GM18502 (cell line): Measurements from ENCODE around the gene RASAL2.
A peak's percentile ranks its signal among the peaks of the same experiment; 100 is the strongest.
"Not testable (repeated sequence)": the region's sequence is repeated elsewhere in the genome, so short reads cannot be mapped to it uniquely, and the experiment has no call there.

ENCODE experiments used
- ATAC-seq: cut with Tn5 transposase; IDR thresholded peaks from one replicate; pipeline ENCODE4 v1.9.1; 2021; ENCODE audit warnings: mild to moderate bottlenecking; ENCODE audit not compliant: unreplicated experiment, poor library complexity

The RASAL2 gene

DNA sequence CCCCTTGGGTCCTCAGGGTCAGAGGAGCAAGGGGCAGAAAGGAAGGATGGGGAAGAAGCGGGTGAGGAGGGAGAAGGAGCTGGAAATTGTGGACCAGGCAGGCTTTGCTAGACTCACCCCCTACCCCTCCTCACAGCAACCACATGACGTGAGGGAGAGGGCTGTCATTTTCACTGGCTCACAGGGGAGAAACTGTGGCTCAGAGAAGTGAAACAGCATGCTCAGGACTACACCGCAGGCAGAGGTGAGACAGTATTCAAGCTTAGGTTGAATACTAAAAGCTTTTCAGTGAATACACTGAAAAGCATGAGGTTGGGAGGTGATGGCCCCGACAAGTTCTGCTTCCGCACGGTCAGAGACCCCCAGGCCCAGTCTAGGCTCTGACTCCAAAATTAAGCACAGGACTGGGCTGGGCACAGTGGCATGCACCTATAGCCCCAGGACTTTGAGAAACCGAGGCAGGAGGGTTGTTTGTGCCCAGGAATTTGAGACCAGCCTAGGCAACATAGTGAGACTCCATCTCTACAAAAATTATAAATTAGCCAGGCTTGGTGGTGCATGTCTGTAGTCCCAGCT is 404.1 kb downstream of the RASAL2 start:
- ATAC-seq = no peak

DNA sequence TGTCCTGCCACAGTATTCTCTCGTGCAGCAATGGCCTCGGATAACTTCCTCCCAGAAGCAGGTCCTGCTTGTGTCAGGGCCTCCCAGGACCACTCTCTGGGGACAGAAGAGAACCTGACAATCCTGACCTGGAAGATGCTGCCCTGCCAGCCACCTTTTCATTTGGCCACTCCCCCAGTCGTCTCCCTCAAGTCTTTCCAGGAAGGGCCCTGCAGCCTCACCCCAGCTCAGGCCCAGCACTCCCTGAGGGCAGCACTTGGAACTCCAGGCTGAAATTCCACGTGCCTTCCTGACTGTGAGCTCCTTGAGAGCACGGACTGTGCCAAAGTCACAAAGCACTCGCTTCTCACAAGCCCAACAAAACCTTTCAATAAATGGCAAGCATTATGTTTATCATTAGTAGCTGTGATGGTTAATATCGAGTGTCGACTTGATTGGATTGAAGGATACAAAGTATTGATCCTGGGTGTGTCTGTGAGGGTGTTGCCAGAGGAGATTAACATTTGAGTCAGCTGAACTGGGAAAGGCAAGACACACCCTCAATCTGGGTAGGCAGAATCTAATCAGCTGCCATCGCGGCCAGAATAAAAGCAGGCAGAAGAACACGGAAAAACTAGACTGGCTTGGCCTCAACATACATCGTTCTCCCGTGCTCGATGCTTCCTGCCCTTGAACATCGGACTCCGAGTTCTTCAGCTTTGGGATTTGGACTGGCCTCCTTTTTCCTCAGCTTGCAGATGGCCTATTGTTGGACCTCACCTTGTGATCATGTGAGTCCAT is 405.2 kb downstream of the RASAL2 start:
- ATAC-seq = no peak

DNA sequence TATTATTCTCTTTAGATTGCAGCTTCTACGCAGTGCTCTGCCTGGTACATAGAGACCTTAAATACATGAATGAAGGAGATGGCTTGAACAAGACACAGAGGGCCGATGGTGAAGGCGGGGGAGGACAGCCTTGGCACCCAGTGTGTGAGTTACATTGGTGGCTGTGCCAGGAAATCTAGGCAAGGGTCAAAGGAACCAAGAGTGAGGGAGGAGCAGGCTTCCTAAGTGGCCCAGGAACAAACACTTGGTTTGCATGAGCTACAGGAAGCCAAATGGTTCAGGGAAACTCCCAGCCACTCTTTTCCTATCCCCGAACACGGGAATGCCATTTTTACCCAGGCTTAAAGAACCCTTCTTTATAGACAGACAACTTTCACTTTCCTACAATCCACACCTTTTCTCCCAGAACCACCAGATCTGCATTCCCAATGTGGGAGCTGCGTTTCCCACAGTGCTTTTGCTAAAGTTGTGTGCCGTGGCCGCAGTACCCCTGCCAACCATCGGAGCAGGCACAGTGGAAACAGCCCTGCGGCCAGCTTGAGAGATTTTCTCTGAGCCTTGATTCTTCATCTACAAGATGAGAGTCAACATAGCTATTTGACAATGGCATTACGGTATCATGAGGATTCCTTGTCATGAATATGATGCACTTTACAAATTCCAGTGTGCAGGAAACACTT is 406.3 kb downstream of the RASAL2 start:
- no peak for ATAC-seq

DNA sequence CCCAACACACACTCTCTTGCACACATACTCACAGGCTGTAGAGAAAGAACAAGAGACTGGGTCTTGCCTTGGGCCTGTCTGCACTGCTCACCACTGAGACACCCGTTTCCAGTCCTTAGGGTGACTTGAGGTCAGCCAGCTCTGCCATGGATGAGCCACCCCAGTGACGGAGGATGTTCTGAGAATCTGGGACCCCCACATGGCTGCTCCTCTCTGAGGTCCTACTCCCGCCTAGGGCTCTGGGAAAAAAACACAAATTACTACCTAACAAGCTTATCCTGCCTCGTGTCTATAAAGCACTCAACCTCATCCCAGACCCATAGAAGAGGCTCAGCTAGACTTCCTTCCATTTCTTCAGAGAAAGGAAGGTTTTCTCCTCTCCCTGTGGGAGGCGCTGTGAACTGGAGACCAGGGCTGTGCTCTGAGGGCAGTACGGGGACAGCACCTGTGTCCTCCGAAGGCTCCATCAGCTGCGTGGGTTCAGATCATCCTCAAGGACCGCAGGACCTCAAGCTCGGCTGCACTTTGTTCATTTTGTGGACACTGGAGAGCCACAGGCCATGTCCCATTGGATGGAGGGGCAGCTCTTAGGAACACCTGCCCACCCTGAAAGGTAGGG is 407.1 kb downstream of the RASAL2 start:
- peak; percentile 12 for ATAC-seq

DNA sequence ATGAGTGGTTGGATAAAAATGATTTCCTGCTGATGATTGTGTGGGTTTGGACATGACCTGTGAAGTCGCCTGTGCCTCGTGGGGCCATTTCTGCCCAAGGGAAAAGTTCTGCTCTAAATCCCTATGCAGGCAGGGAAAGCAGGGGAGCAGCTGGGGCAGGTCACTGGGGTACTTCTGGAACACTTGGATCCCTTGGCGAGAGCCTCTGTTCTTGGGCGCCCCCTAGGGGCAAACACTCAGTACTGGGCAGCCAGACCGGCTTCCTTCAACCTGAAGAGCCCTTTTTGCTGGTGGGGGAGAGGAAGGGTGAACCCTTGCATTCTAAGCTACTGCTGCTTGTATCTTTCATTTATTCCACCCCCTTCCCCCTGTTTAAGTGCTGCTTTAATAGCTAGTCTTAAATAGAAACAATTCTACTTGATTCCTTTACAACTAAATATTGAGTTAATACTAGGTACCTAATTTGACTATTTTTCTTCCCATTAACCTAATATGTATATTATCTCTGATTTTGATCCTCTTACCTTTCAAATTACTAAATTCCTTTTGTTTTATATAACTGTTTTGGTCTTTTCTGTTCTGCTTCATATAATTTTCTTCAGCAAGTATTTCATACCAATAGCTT is 407.9 kb downstream of the RASAL2 start:
- peak; percentile 81 for ATAC-seq

DNA sequence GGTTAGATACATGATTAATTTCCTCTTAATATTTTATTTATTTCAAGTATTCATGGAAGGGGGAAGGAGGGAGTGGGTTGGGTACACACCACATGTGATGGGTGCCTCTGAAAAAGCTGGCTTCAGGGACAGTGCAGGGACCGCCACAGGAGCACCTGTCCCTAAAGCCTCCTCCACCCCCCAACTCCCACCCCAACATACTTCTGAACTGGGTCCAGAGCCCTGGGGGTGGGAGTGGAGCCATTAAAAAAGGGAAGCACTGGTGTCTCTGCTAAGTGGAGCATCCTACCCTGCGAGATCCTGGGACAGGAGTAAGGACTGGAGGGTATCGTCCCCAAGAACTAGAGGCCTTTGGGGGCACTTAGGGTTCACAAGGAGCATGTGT is 408.4 kb downstream of the RASAL2 start:
- ATAC-seq = no peak

DNA sequence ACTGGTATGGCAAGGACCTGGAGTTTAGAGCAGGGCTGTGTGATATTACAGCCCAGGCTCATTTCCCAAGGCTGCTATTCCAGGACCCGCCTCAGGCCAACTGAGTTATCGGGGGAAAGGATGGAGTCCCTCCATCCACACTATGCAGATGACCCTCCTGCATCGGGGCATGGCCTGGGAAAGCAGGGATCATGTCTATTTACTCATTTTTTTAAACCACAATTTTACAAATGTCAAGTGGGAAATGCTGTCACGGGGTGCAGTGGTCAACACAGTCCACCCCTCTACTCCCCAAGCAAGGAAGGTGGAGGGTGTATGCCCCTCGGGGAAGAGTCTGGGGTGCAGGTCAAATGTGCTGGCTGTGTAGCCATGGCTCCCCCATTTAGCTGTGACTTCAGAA is 409.0 kb downstream of the RASAL2 start:
- no peak for ATAC-seq

DNA sequence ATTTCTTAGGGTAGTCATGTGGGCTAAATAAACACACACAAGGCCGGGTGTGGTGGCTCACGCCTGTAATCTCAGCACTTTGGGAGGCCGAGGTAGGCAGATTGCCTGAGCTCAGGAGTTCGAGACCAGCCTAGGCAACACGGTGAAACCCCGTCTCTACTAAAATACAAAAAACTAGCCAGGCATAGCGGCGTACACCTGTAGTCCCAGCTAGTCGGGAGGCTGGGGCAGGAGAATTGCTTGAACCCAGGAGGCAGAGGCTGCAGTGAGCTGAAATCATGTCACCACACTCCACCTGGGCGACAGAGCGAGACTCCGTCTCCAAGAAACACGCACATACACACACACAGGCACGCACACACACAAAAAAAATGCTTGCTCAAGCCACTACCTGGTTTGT is 409.4 kb downstream of the RASAL2 start:
- ATAC-seq = not testable (repeated sequence)

DNA sequence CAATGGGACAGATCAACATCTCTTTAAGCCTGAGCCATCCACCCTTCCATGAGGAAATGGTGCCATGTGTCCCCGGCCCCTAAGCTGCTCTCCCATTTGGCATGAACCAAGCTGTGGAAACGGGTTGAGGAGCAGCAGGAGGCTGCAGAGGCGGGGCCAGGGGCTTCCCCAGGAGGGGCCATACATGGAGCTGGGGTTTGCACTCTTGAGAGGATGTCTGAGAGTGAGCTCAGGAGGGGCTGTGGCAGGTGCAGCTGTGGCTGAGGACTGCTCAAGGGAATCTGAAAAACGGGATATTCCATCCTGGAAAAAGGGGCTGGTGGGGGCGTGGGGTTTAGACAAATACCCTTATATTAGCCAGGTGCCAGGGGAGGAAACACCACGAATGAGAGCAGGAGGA is 409.9 kb downstream of the RASAL2 start:
- no peak for ATAC-seq

DNA sequence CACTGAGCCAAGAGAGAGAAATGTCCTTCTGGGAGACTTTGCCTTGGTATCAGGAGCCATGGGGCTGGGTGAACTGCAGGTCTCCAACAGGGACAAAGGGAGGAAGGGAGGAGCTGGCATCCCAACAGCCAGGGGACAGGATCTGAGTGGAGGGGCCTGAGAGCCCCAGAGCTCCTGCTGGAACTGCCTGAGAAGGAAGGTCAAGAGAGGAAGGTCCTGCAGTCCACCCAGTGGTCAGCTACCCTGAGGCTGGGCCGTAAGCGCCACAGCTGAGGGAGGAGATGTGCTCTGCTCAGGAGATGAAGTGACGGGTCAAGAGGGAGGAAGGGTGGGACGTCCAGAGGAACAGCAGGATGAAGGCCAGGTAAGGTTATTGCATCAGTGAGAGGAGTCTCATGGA is 410.4 kb downstream of the RASAL2 start:
- no peak for ATAC-seq

DNA sequence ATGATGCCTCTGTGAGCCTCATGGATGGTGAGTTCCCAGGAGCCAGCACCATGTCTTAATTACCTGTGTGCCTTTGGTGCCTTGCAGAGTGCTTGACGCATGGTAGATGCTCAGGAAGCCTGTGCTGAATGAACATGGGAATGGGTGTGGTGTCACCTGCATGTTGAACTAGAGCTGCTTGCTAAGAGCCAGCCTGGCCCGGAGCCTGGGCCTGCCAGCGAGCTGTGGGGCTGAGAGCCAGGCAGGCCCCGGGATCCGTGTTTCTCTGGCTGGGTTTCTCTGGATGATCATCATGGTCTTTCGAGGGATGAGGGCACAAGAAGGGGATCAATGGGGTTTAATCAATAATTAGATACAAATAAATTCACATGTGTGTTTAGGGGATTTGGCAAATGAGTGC is 412.3 kb downstream of the RASAL2 start:
- no peak for ATAC-seq

DNA sequence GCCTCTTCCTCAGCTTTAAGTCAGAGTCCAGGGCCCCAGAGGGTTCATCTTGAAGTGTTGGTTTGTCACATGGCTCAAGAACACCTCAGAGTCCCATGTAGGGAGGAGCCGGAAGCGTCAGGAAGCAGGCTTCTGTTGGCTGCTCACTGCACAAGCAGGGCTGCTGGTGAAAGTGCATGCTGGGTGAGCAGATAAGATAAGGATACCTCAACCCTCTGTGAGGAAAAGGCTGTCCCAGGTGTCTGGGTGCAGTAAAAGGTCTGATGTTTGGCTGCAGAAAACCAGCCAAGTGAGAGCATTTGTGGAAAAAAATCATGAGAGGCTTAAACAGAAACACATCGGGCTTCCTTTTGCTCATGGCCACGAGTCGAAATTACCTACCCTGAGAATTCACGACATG is 412.8 kb downstream of the RASAL2 start:
- no peak for ATAC-seq

DNA sequence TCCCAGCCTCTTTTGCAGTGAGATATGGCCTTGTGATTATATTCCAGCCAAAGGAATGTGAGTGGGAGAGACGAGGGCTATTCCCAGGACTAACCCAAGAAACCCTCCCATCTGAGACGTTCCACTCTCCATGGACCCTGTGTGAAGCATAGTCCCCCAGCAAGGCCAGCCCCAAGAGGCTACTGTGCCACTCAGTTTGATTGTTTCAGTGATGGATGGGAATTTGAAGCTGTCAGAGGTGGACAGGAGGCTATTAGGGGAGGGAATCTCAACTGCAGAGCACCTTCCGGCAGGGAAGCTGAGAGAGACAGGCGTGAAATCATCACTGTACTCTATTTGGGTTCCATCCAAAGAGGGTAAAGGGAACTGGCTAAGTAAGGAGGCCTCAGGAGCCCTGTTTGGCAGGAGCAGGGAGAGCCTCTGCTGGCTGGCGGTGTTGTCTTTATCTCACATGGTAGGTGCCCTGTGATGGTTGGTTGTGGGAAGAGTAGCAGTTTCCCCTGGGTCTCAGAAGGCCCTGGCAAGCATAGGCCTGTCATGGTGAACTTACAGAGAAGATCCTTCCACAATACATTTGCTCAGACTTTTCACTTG is 415.6 kb downstream of the RASAL2 start:
- ATAC-seq = no peak

DNA sequence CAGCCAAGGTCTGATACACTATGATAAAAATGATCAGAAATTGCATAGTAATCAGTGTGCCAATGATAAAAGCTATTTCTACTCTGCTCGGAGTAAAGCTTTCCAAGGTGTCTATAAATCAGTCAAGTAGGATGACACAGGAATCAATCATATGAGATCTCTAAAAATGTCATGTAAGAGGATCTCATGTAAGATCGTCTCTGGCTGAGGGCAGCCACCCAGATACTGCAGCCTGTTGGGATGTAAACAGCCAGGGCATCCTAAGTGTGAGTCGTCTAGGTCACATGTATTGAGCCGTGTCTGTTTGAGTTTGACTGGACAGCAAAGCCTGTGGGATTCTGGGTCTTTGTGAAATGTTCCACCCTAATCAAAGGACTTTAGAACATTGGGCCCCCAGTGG is 416.3 kb downstream of the RASAL2 start:
- no peak for ATAC-seq

DNA sequence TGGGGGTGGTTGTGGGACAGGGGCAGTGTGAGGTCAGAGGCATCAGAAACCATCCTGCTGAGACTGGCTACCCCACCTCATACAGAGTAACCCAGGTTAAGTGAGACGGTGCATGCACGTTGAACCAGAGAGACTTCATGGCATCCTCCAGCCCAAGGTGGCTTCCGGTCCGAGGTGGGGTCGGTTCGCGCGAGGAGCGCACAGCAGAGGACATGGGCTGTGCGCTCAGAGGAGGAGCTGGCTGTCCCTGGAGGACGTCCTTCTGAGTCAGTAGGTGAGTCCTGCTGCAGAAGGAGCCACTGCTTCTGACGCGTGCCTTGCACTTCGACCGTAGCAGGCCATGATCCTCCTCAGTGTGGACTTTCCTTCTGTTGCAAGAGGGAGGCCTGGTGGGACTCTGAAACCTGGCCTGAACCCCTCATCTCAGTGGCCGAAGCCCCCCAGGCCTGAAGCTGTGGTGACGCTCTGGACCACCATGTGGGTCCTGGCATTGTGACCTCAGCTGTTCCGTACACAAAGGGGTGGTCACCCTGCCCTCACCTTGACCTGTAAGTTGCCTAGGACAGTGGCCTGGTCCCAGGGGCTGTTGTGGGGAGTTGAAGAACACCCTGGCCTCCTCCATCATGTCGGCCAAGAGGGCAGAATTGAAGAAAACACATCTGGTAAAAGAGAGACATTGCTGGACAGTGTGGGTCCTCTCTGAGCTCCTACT is 418.8 kb downstream of the RASAL2 start, which contains the start of gene TEX35:
Gene TEX35 (plus strand): TSS at position 544 of the 712 bp plus-strand sequence. CDS start 80 bp downstream, at position 624.
- no peak for ATAC-seq

DNA sequence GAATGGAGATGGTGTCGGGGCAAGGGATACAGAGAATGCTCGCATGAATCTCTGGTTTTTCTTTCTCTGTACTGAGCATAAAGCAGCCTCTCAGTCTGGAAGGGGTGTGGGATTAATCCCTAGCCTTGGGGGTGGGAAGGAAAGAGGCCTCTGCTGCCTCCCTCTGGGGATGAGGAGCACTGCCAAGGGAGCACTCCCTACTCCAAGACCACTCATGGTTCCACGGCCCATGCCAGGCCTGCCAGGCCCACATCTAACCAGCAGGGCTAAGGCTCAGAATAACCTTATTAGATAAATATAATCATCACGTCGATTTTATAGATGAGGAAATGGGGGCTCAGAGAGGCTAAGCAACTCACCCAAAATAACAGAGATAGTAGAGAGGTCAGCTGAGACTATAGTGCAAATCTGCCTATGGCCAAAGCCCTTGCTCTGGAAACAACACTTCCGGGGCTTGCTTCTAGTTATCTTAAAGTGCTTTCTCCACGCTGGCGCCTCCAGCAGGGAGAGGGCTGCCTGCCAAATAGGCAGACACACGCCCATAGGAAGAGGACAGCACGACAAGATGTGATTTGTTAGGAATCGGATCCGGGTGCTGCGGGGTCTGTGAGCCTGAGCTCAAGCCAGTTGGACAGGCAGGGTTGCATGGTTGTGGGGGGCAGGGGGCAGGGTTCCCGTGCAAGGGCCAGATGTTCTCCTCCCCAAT is 419.5 kb downstream of the RASAL2 start:
- ATAC-seq = no peak

DNA sequence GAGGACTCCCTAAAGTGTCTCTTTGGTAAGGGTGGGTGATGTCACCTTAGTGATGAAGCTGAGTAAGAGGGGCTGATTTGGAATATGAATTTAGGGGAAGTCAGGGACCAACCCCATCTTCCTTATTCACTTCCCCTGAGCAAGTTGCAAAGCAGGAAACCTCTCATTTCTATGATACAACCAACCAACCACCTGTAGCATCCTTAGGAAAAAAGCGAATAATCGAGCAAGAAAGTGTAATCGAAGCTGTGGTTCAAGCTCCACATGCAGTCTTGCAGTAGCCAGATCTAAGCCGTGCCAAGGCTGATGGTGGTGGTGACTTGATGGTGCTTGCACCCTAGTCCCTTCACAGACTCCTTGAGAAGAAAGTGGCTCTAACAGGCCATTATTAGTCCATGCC is 422.2 kb downstream of the RASAL2 start:
- no peak for ATAC-seq

DNA sequence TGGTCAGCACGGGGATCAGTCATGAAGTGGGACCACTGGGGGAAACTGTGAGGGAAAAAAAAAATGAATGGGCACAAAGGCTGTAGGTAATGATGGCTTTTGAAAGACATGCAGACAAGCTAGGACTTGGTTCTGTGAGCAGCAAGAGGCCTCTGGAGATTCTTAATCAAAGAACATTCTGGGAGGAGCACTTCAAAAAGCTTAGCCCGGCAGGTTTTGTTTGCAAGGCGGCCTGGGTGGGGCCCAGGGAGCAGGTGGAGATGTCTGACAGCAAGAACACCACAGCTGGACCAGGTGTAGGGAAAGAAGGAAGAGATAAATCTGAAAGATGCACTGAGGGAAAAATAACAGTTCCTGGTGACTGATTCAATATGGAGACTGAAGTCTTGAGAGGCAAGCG is 425.0 kb downstream of the RASAL2 start:
- no peak for ATAC-seq

DNA sequence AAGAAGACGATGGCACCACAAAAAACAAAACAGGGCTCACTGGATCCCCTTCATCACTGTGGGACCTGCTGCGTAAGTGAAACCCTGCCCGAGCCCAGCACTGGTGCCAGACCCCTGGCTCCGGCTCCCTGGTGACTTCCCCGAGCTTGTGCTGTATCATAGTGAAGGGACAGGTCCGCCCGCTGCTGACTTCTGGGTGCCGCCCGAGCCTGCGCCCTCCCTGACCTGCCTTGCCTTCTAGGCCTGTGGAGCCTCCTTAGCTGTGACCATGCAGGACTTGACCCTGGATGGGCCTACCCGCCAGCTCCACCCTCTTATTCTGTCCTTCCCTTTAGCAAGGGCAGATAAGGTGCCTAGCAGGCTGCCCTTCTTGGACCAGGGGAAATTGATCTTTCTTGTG is 426.9 kb downstream of the RASAL2 start:
- ATAC-seq = no peak
